GM12878 (cell line): ENCODE results near the gene SNX22.

Source experiments
- CTCF ChIP-seq, 3 experiments: IDR thresholded peaks in 2 of 3; conservative IDR thresholded peaks in 1 of 3; 2 replicates each; pipeline ENCODE4 v1.5.1; 2011; ENCODE audit warnings: low read depth in 3 of 3, low read length in 3 of 3, mild to moderate bottlenecking in 3 of 3, control low read depth in 2 of 3, moderate library complexity in 2 of 3, inconsistent platforms in 1 of 3, mixed read lengths in 1 of 3; ENCODE audit not compliant: control insufficient read depth in 2 of 3, insufficient read depth in 1 of 3; ENCODE audit errors: extremely low read depth in 1 of 3
- FOXK2 ChIP-seq: fragments of 450-650 bp; IDR thresholded peaks from 2 replicates; pipeline ENCODE4 v1.6.1; 2017; ENCODE audit warnings: mild to moderate bottlenecking, moderate library complexity
- HCFC1 ChIP-seq: fragments of 150-350 bp; IDR thresholded peaks from 2 replicates; pipeline ENCODE4 v1.6.1; 2014; ENCODE audit warnings: low read length
- SIN3A ChIP-seq: IDR thresholded peaks from 2 replicates; pipeline ENCODE4 v1.6.1; 2012; ENCODE audit warnings: low read depth, low read length, improper control_type of control experiment
- TAF1 ChIP-seq: IDR thresholded peaks from 2 replicates; pipeline ENCODE4 v1.6.1; 2011; ENCODE audit warnings: mild to moderate bottlenecking, low read depth, low read length, borderline replicate concordance

DNA sequence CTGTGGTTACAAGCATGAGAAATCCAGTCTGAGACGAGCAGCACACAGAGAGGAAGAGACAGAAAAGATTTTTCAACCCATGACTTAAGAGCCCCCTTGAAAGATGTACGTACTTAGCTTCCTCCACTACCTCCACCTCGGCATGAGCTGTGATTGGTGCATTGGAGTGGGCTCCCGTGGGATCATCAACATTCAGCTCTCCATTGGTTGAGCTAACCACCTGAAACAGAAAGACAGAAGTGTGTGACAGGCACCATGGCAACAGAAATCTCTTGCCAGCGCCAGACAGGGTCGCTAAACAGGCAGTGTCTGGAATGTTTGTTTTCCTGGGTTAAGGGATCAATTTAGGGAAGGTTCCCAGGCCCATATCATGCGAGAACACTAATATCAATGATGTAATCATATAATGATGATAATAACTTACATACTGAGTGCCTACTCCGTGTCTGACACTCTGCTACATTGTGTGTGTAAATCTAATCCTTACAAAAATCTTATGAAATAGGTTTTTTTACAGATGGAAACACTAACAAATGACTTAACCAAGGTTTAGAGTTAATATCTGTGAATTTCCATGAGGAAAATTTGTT, 28.8 kb downstream of the SNX22 start:
- TF ChIP-seq TAF1, result no peak
- TF ChIP-seq SIN3A, result no peak
- TF ChIP-seq CTCF (IDR thresholded peaks at IDR 0.05 in 2 of 3, conservative IDR thresholded peaks at IDR 0.05 in 1 of 3; ENCODE audit: control insufficient read depth in 2 of 3, extremely low read depth in 1 of 3, insufficient read depth in 1 of 3, low read depth in 3 of 3, low read length in 3 of 3), result no peak
- no peak for TF ChIP-seq FOXK2
- TF ChIP-seq HCFC1, result no peak
